B cell (primary cell): ENCODE measurements around the gene TRIM61.
"Not testable (repeated sequence)": the region's sequence is repeated elsewhere in the genome, so short reads cannot be mapped to it uniquely, and the experiment has no call there.

Source experiments
- EZH2 ChIP-seq: IDR thresholded peaks from 2 replicates; pipeline ENCODE4 v1.6.1; 2012; ENCODE audit warnings: borderline replicate concordance, low read depth, mild to moderate bottlenecking, moderate library complexity, low read length; ENCODE audit not compliant: insufficient read depth, poor library complexity, severe bottlenecking
- TF ChIP-seq, protein P1 (sequence below): fragments of 200-600 bp; IDR thresholded peaks from one replicate; pipeline ENCODE4 v1.8.0; 2022; ENCODE audit warnings: antibody characterized with exemption, mild to moderate bottlenecking

DNA sequence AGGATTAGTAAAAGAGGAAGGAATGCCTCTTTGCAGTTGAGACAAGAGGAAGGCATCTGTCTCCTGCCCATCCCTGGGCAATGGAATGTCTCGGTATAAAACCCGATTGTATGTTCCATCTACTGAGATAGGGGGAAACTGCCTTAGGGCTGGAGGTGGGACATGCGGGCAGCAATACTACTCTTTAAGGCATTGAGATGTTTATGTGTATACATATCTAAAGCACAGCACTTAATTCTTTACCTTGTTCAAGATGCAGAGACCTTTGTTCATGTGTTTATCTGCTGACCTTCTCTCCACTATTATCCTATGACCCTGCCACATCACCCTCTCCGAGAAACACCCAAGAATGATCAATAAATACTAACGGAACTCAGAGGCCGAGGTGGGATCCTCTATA is 18.7 kb upstream of the TRIM61 start:
- TF ChIP-seq, protein P1, sequence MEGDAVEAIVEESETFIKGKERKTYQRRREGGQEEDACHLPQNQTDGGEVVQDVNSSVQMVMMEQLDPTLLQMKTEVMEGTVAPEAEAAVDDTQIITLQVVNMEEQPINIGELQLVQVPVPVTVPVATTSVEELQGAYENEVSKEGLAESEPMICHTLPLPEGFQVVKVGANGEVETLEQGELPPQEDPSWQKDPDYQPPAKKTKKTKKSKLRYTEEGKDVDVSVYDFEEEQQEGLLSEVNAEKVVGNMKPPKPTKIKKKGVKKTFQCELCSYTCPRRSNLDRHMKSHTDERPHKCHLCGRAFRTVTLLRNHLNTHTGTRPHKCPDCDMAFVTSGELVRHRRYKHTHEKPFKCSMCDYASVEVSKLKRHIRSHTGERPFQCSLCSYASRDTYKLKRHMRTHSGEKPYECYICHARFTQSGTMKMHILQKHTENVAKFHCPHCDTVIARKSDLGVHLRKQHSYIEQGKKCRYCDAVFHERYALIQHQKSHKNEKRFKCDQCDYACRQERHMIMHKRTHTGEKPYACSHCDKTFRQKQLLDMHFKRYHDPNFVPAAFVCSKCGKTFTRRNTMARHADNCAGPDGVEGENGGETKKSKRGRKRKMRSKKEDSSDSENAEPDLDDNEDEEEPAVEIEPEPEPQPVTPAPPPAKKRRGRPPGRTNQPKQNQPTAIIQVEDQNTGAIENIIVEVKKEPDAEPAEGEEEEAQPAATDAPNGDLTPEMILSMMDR, result not testable (repeated sequence)
- TF ChIP-seq EZH2, result not testable (repeated sequence)
